Neural cell (in vitro differentiated cells): Measurements from ENCODE around the gene SLC6A1. TPM values are rescaled to one million over a fixed set of nuclear protein-coding genes. Genes with fewer than 3 reads are reported as not detected.

Source experiments
- H2AFZ ChIP-seq: fragments of 200-600, 300-800 bp; sonication (generic), shearing (Covaris generic); 2 replicates; pipeline ENCODE4 v1.6.0; 2014; ENCODE audit warnings: low read depth, mild to moderate bottlenecking, antibody characterized with exemption, low read length, moderate library complexity
- H3F3A ChIP-seq: fragments of 200-600 bp; shearing (Covaris generic); 2 replicates; pipeline ENCODE4 v1.6.1; 2016; ENCODE audit warnings: mild to moderate bottlenecking, moderate library complexity, mixed read lengths, antibody characterized with exemption, low read length; ENCODE audit not compliant: insufficient read depth, poor library complexity, severe bottlenecking
- H3K27ac ChIP-seq: fragments of 200-600, 300-800 bp; sonication (generic), shearing (Covaris generic); 2 replicates; pipeline ENCODE4 v1.5.1; 2014; ENCODE audit warnings: mild to moderate bottlenecking, low read length, moderate library complexity
- H3K27me3 ChIP-seq: fragments of 300-800, 200-600 bp; sonication (generic), shearing (Covaris generic); 2 replicates; pipeline ENCODE4 v1.6.0; 2014; ENCODE audit warnings: mild to moderate bottlenecking, low read depth, low read length, moderate library complexity; ENCODE audit not compliant: insufficient read depth
- H3K36me3 ChIP-seq: fragments of 300-800, 200-600 bp; sonication (generic), shearing (Covaris generic); 2 replicates; pipeline ENCODE4 v1.5.1; 2014; ENCODE audit warnings: mild to moderate bottlenecking, antibody characterized with exemption, low read length, moderate library complexity; ENCODE audit not compliant: insufficient read depth
- H3K4me2 ChIP-seq: fragments of 300-800, 200-600 bp; sonication (generic), shearing (Covaris generic); 2 replicates; pipeline ENCODE4 v1.6.0; 2014; ENCODE audit warnings: mild to moderate bottlenecking, low read length
- H3K4me3 ChIP-seq: fragments of 300-800, 200-600 bp; sonication (generic), shearing (Covaris generic); 2 replicates; pipeline ENCODE4 v1.5.1; 2014; ENCODE audit warnings: mild to moderate bottlenecking, low read length, moderate library complexity
- H3K79me2 ChIP-seq: fragments of 200-600 bp; shearing (Covaris generic); replicated peaks from 2 replicates; pipeline ENCODE4 v1.6.0; 2014; ENCODE audit warnings: mild to moderate bottlenecking, low read length, moderate library complexity; ENCODE audit not compliant: insufficient read depth
- H3K9ac ChIP-seq: fragments of 300-800, 200-600 bp; sonication (generic), shearing (Covaris generic); 2 replicates; pipeline ENCODE4 v1.6.1; 2016; ENCODE audit warnings: mild to moderate bottlenecking, low read length, mixed read lengths
- H3K9me2 ChIP-seq: fragments of 200-600 bp; shearing (Covaris generic); 2 replicates; pipeline ENCODE4 v1.6.1; 2016; ENCODE audit warnings: mild to moderate bottlenecking, low read length, mixed read lengths; ENCODE audit not compliant: insufficient read depth
- H3K9me3 ChIP-seq: fragments of 200-600, 300-800 bp; sonication (generic), shearing (Covaris generic); 2 replicates; pipeline ENCODE4 v1.6.1; 2016; ENCODE audit warnings: mild to moderate bottlenecking, mixed run types, low read length, moderate library complexity, mixed read lengths
- H4K20me1 ChIP-seq: fragments of 200-600 bp; shearing (Covaris generic); 2 replicates; pipeline ENCODE4 v1.6.1; 2016; ENCODE audit warnings: mild to moderate bottlenecking, mixed run types; ENCODE audit not compliant: insufficient read depth
- EP300 ChIP-seq: fragments of 450-650 bp; conservative IDR thresholded peaks from 2 replicates; pipeline ENCODE4 v1.6.1; 2014; ENCODE audit warnings: antibody characterized with exemption, mild to moderate bottlenecking, moderate library complexity; ENCODE audit not compliant: poor library complexity, severe bottlenecking
- EZH2 ChIP-seq: fragments of 200-600, 300-800 bp; shearing (Covaris generic), sonication (generic); IDR thresholded peaks from 2 replicates; pipeline ENCODE4 v1.6.1; 2014; ENCODE audit warnings: antibody characterized with exemption, low read length, borderline replicate concordance, mild to moderate bottlenecking; ENCODE audit not compliant: insufficient read depth, poor library complexity, severe bottlenecking
- MXI1 ChIP-seq: fragments of 450-650 bp; conservative IDR thresholded peaks from 2 replicates; pipeline ENCODE4 v1.6.1; 2014; ENCODE audit warnings: antibody characterized with exemption, mild to moderate bottlenecking; ENCODE audit not compliant: poor library complexity, severe bottlenecking
- POLR2AphosphoS5 ChIP-seq: IDR thresholded peaks from 2 replicates; pipeline ENCODE4 v1.6.1; 2012
- RAD21 ChIP-seq: fragments of 450-650 bp; conservative IDR thresholded peaks from 2 replicates; pipeline ENCODE4 v1.6.1; 2014; ENCODE audit warnings: antibody characterized with exemption, mild to moderate bottlenecking, moderate library complexity
- SMC3 ChIP-seq: fragments of 450-650 bp; conservative IDR thresholded peaks from 2 replicates; pipeline ENCODE4 v1.6.1; 2014; ENCODE audit warnings: antibody characterized with exemption, mild to moderate bottlenecking, moderate library complexity; ENCODE audit not compliant: poor library complexity
- TAF1 ChIP-seq: IDR thresholded peaks from 2 replicates; pipeline ENCODE4 v1.6.1; 2012; ENCODE audit warnings: low read depth
- polyA plus RNA-seq: library from polyadenylated mRNA; depleted of rRNA; stranded (reverse); fragments of >200 nt; gene quantifications from 2 replicates; pipeline ENCODE4 v1.2.3, GENCODE V29; 2014
- TF ChIP-seq, protein P1 (sequence below): IDR thresholded peaks from 2 replicates; pipeline ENCODE4 v1.6.1; 2012; ENCODE audit warnings: borderline replicate concordance
- TF ChIP-seq, protein P2 (sequence below): fragments of 450-650 bp; IDR thresholded peaks from 2 replicates; pipeline ENCODE4 v1.5.1; 2014; ENCODE audit warnings: antibody characterized with exemption, mild to moderate bottlenecking, moderate library complexity; ENCODE audit not compliant: poor library complexity, severe bottlenecking

The SLC6A1 gene
- polyA plus RNA-seq, 1 donor from 2014 or later, result 43.2 TPM

DNA sequence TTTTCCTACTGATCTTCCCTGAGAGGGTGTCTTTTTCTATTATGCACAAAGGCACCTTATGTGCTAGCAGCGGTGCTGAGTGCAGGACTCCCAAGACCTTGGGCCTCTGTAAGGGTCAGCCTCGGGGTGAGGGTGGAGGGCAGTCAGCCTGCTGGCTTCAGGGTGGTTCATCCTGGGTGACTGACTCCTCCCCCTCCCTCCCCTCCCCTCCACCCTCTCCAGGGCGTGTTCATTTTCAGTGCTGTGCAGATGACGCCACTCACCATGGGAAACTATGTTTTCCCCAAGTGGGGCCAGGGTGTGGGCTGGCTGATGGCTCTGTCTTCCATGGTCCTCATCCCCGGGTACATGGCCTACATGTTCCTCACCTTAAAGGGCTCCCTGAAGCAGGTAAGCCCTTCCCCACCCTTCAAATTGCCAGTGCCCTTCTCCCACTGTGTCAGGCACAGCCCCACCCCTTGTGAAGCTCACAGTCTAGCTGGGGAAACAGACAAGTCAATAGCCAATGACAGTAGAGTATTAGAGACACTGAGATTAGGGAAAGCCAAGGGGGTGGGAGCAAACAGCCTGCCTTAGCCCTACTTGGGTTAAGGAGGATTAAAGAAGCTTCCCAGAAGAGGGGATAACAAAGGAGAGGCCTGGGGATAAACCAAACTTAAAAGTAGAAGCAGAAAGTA is 41.9 kb downstream of the SLC6A1 start:
- Histone ChIP-seq H3K4me2 (no peak overlapping the region), H3K9me3 (no peaks in the 10 kb centered on the region), H3K27ac (no peak overlapping the region), H3F3A (no peaks in the 10 kb centered on the region), H4K20me1 (no peaks in the 10 kb centered on the region), H3K9me2 (no peaks in the 10 kb centered on the region), H3K79me2 (no peaks in the 10 kb centered on the region), H2AFZ (no peak overlapping the region), H3K36me3 (no peaks in the 10 kb centered on the region), H3K27me3 (no peaks in the 10 kb centered on the region), H3K9ac (no peak overlapping the region), H3K4me3 (no peak overlapping the region)
- no peak for TF ChIP-seq POLR2AphosphoS5
- TF ChIP-seq MXI1, result no peak
- TF ChIP-seq TAF1, result no peak
- TF ChIP-seq EP300, result no peak
- TF ChIP-seq SMC3, result no peak
- no peak for TF ChIP-seq EZH2

DNA sequence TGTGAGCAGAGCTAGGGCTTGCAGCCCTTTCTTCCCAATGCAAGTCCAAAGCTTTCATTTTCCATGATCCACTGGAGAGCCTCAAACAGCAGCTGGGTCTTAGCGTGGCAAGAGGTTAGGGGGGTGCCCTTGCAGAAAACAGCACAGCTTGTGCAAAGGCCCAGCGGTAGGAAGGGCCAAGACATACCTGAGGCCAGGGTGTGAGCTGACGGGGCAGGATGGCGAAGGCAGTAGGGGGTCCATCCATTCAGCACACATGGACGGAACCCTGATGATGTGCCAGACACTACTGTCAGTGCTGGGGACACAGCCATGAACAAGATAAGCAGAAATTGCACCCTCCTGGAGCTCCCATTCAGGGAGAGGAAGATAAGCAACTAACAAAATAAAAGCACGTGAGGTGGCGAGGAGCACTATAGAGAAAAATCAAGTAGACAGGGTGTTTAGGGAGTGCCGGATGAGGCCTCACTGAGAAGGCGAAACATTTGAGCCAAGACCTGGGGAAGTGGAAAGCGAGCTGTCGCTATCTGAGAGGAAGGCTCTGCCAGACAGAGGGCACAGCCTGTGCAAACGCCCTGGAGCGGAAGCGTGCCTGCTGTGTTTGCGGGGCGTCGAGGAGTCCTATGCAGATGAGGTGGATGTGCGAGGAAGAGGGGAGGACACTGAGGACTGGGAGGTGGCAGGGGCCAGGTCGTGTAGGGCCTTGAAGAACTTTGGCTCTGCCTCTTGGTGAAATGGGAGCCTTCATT is 43.4 kb downstream of the SLC6A1 start:
- Histone ChIP-seq H3K9me2 (no peaks in the 10 kb centered on the region), H3K4me3 (no peak overlapping the region), H3K27me3 (no peaks in the 10 kb centered on the region), H3K4me2 (no peak overlapping the region), H3K36me3 (no peaks in the 10 kb centered on the region), H3K79me2 (no peaks in the 10 kb centered on the region), H4K20me1 (no peaks in the 10 kb centered on the region), H3K27ac (no peak overlapping the region), H3K9me3 (no peaks in the 10 kb centered on the region), H2AFZ (no peak overlapping the region), H3F3A (no peaks in the 10 kb centered on the region), H3K9ac (no peak overlapping the region)
- TF ChIP-seq POLR2AphosphoS5 (no peak), EP300 (no peak)

DNA sequence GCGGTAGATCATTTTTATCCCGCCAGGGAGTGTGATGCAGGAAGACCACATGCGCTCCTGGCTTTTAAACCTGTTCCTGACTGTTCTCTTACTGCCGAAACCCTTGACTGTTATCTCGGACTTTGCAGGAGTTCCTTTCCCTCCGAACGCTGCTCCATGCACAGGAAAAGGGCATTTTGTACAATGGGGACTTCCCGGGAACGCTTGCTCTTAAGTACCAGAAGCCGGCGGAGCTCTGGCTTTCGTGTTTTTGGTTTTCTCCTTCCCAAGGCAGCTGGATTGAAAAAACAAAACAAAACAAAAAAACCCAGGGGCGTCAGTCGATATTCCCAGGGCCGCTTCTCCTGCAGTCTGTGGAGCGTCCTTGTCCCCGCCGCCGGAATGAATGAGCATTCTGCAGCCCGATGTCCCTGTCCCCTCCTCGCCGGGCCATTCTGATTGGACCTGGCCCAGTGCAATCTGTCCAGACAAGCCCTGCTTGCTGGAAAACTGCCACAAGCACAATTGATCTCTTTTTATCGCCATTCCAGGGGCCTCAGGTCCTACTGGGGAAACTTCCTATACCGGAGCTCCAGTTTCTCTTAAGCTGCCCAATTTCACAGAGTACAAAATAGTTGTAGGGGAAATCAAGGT is 44.8 kb downstream of the SLC6A1 start:
- no peak overlapping the region for H2AFZ ChIP-seq
- no peaks in the 10 kb centered on the region for H3K36me3 ChIP-seq
- TF ChIP-seq POLR2AphosphoS5, result no peak
- TF ChIP-seq EP300, result no peak
- TF ChIP-seq EZH2, result no peak
- no peak for TF ChIP-seq SMC3
- TF ChIP-seq MXI1, result no peak
- no peak for TF ChIP-seq TAF1
- TF ChIP-seq RAD21, result no peak
- TF ChIP-seq, protein P1, sequence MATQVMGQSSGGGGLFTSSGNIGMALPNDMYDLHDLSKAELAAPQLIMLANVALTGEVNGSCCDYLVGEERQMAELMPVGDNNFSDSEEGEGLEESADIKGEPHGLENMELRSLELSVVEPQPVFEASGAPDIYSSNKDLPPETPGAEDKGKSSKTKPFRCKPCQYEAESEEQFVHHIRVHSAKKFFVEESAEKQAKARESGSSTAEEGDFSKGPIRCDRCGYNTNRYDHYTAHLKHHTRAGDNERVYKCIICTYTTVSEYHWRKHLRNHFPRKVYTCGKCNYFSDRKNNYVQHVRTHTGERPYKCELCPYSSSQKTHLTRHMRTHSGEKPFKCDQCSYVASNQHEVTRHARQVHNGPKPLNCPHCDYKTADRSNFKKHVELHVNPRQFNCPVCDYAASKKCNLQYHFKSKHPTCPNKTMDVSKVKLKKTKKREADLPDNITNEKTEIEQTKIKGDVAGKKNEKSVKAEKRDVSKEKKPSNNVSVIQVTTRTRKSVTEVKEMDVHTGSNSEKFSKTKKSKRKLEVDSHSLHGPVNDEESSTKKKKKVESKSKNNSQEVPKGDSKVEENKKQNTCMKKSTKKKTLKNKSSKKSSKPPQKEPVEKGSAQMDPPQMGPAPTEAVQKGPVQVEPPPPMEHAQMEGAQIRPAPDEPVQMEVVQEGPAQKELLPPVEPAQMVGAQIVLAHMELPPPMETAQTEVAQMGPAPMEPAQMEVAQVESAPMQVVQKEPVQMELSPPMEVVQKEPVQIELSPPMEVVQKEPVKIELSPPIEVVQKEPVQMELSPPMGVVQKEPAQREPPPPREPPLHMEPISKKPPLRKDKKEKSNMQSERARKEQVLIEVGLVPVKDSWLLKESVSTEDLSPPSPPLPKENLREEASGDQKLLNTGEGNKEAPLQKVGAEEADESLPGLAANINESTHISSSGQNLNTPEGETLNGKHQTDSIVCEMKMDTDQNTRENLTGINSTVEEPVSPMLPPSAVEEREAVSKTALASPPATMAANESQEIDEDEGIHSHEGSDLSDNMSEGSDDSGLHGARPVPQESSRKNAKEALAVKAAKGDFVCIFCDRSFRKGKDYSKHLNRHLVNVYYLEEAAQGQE, result no peak
- TF ChIP-seq, protein P2, sequence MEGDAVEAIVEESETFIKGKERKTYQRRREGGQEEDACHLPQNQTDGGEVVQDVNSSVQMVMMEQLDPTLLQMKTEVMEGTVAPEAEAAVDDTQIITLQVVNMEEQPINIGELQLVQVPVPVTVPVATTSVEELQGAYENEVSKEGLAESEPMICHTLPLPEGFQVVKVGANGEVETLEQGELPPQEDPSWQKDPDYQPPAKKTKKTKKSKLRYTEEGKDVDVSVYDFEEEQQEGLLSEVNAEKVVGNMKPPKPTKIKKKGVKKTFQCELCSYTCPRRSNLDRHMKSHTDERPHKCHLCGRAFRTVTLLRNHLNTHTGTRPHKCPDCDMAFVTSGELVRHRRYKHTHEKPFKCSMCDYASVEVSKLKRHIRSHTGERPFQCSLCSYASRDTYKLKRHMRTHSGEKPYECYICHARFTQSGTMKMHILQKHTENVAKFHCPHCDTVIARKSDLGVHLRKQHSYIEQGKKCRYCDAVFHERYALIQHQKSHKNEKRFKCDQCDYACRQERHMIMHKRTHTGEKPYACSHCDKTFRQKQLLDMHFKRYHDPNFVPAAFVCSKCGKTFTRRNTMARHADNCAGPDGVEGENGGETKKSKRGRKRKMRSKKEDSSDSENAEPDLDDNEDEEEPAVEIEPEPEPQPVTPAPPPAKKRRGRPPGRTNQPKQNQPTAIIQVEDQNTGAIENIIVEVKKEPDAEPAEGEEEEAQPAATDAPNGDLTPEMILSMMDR, result no peak
- H3K4me3 ChIP-seq, result no peak overlapping the region
- H3F3A ChIP-seq, result no peaks in the 10 kb centered on the region
- no peak overlapping the region for H3K4me2 ChIP-seq
- no peaks in the 10 kb centered on the region for H3K79me2 ChIP-seq
- no peak overlapping the region for H3K9ac ChIP-seq
- no peaks in the 10 kb centered on the region for H4K20me1 ChIP-seq
- H3K27ac ChIP-seq, result no peak overlapping the region
- no peaks in the 10 kb centered on the region for H3K27me3 ChIP-seq
- H3K9me2 ChIP-seq, result no peaks in the 10 kb centered on the region
- H3K9me3 ChIP-seq, result no peaks in the 10 kb centered on the region
